NCI-H1436 (cell line): Measurements from ENCODE around the gene TRDMT1.

Experiments used
- DNase-seq: peaks from one replicate; lab custom pipeline; 2025; lab: John Stamatoyannopoulos, UW

Gene TRDMT1

DNA sequence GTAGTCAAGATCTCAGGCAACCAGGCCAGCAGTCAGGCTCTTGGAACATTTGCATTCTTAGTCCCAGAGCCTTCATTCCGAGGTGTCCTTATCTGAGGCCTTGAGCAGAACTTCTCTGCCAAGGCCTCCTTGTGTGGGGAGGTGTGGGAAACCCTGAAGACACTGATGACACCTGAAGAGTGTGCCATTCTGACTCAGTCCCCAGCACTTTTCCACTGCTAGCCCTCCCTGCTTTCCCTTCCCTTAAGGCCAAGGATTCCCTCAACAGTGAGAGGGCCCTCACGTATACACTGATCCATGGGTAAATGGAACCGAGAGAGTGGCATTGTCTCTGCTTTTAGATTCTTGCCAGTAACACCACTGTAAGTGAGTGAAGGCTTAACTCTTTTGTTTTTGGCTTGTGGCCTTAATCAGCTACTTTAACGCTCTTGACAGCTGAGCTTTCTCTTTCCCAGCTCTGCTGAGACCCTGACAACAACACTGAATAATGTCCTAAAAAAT is 30.3 kb downstream of the TRDMT1 start:
- no peak for DNase-seq

DNA sequence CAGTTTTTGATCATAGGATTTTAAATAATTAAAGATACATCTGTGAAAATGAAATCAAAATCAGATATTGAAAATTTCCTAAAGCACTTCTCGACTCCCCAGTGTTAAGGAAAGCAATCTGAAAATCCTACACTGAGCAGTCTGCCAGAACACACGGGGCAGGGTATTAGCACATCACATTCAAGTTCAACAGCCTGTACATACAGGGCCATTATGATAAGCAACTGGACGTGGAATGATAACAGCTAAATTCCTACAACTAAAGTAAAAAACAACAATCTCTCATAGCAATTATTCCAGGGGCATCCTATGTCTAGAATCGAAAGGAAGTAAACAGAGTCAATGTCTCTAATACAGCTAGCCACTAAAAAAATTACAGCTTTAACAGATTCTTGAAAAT is 31.7 kb downstream of the TRDMT1 start:
- no peak for DNase-seq

DNA sequence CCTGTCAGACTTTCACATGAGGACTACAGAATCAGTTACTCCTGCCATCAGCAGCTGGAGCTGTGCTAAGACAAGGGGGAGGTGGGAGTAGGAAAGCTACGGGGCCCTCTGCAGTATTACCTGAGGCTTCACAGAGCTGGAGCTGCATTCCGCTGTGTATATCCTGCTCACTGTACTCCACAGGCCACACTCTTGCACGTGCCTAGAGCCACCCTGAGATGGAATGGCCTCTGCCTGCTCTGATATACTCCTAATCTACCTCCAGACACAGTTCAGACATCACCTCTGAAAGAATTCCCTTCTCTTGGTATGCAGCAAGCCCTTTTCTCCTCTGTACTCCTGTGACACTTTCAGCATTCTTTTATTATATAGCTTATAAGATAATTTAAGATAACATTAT is 34.8 kb downstream of the TRDMT1 start:
- no peak for DNase-seq

DNA sequence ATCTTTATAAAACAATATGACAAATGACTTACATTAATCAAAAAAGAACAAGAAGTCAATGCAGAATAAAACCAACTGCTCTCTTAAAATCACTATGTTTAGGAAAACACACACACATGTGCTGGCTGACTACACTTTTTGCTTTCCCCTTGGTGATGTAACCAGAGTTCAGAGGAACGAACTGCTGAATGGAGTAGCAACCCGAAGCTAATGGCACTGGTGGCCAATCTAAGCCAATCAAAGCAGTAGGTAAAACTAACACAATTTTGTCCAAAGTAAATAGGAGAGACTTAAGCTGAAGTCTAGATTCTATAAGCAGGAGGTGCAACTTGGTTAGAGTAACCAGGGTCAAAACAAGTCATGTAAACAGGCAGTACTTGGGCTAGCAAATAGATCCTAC is 38.6 kb downstream of the TRDMT1 start:
- DNase-seq = no peak

DNA sequence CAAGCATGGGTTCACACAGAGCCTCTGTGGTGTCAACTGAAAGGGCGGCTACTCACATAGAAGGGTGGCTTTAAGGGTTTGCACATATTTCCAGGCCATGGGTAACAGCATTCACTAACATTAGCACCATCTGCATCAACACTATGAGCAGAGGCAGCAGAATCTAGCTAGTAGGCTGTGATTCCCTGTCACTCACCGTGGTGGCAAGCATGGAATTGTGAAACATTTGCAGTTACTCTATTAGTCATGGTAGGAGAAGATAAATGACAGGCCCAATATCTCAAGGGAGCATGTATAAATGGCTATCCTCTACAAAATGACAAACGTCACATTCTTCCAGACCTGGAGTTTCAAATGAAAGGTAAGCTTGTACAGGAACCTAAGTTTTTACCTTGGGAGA is 39.7 kb downstream of the TRDMT1 start:
- DNase-seq = no peak

DNA sequence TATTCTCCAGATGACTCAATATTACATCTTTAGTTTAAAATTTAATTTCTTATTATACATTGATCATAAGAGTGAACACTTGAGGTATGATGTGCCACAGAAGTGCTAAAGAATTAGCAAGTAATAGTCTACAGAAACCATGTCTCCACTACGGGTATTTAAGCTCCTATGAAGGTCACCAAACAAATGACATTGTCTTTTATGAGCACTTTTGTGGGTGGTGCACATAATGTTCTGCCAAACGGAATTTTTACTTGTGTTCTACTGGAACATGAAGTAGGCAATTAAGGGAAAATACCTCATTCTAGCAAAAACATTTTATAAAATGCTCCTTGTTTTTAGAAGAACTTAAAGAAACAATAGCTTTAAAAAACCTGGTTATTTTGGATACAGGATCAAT is 44.4 kb downstream of the TRDMT1 start:
- no peak for DNase-seq

DNA sequence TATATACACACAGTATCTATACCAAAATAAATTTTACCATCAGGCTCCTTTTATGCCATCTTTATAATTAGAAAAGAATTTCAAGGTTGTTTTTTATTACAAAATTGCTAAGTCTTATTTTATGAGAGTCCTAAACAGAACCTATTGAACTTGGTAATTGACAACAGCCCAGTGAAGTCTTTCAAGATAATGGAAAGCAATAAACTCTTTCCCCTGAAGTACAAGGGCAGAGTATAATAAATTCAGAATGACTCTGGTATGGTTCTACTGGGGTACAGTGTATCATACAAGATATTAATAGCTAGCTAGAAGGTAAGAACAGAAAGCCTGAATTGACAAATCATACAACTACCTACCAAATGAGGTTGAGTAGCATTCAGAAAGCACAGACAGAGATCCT is 45.6 kb downstream of the TRDMT1 start:
- DNase-seq = no peak

DNA sequence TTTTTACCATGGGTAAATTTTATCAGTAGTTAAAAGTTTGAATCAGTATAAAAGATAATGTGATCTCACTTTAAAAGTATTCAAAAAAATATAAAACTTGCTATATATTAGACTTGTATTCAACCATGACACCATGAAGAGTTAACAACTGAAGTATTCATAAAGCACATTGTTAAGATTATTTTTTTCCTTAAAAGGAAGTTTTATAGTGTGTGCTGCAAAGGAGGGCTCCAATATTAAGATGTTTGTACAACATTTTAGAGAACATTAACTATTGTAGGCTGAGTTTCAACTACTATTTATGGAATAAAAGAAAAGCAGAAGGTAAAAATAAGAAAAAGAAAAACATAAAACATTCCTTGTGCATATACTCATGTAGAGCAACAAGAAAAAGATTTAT is 47.4 kb downstream of the TRDMT1 start:
- no peak for DNase-seq

DNA sequence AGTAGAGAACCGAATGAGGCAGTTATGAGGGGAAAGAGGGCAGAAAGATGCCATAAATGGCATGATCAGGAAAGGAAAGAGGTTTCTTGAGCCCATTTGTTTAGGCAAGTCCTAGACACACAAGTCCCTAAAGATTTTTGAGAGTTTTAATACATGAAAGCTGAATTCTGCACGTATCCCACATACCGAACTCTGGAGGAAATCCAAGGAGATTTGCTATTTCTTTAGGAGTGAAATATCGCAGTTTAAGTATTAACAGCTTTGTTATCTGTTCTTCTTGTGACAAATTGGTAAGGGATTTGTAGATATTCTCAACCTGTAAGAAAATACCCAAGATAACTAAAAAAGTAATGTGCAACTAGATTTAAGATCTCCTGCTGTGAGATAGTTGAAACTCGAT is 48.2 kb downstream of the TRDMT1 start:
- DNase-seq = no peak

DNA sequence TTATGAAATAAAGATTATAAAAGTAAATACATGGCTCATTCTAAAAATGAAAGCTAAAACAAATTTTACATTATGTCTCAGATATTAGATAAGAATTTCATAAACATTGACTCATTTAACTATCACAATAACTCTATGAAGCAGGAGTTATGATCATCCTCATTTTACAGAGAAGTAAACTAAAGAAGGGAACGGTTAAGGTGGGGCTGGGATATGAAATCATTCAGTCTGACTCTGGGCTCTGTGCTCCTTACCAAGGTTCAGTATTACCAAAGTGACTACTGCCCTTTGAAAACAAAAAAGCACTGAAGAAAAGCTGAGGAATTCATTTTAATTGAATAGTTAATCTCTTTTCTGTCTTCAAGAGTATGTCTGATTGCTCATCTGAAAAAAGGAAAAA is 49.8 kb downstream of the TRDMT1 start:
- no peak for DNase-seq

DNA sequence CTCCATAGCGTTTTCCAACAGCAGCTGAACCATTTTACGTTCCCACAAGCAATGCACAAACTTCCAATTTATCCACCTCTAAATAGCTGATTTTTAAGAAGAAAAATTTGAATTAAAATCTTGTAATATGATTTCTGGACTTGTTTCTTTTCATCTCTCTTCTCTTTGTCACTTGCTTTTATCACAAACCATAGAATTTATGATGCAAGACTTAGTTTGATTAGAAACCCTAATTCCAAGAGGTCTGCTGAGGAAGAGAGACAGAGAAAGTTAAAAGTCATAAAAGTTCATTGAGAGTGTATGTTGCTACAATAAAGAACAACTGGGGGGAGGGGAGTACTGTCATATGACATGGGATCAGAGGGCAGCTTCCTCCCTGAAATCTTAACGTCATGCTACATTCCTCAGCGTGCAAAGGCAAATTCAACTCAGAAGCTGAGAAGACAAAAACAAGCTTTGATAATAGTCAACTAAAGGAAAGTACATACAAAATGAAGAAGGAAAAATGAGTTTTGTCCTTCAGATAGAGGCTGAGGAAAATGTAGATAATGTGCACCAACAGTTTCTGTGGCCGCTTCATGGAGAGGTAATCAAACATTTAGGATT is 53.5 kb downstream of the TRDMT1 start:
- DNase-seq = no peak

DNA sequence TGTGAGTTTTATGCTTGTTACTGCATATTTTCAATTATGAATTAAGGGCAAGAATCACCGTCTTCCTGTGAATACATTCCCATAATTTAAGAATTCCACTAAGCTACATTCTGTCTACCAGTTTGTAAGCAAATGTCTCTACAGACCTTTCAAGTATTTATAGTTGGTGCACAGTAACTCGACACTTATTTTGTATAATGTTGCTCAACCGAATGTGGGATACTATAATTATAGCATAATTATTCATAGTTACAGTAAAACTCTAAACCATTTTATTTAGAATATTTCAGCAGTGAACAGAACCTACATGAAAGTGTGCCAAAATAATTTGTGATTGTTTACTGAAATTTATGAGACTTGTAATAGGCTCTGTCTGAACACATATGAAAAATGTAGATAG is 54.6 kb downstream of the TRDMT1 start:
- DNase-seq = no peak

DNA sequence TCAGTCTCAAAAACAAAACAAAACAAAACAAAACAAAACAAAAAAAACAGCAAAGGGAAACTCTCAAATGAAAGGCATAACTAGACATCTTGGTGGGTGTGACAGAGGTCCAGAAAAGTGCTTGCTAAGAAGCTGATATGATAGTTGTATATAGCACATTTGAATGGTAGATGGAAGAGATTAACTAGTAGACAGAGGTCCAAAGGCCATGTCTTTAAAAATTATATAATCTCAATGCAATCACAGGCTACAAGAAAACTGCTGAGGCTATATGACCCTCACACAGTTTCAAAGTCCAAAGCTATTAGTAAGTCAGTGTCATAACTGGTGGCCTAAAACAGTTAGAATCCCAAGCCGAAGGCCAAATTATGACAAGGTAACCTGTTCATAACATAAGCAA is 56.2 kb downstream of the TRDMT1 start:
- no peak for DNase-seq

DNA sequence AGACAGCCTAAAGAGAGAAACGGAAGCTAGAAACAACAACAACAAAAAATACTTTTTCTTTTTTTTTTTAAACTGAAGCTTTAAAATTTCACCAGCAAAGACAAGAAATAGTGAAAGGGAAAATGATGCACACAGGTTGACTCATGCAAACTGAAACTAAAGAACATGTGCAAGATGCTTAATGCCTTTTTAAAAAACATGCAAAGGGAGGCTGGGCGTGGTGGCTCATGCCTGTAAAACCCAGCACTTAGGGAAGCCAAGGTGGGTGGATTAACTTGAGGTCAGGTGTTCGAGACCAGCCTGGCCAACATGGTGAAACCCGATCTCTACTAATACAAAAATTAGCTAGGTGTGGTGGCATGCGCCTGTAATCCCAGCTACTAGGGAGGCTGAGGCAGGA is 56.7 kb downstream of the TRDMT1 start:
- DNase-seq = no peak

DNA sequence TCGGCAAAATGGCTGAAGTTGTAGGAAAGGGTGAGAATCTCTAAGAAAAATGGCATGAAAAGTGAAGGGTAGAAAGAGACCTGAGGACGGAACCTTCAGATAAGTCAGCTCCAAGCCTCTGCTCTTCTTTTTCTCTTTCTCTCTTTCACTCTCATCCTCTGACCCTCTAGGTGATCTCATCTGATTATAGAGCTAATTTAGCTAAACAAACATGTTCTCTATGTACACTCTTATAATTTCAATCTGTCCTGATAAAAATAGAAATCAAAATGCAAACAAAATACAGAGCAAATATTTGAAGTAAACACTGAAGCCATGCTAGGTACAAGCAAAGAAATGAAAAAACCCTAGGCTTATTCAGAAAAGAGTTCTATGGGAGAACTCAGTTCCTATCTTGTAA is 57.4 kb downstream of the TRDMT1 start:
- no peak for DNase-seq

DNA sequence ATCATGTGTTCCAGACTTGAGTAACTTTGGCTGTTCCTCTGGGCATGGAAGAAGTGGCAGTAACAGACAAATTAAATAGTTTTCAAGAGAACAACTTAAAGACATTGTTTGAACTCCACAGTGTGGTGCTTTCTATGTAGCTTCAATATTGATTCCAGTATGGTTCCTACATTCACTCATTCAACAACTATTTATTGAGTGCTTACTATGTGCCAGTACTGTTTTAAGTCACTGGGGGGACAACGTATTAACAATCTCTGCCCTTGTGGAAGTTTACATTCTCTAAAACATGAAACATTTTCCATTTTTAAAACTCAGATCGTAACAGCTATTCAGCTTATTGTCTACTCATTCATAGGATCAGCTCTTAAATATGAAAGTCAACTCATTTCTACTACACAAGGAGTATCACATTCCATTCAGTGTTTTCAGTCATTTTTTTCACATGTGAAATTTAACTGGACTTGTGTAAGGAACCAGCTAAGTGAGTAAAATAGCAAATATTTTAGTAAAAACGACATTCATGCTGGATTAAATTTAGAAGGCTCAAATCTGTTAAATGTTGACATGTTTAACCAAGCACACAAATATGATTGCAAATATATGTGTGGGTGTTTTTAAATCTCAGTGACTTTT is 58.3 kb downstream of the TRDMT1 start:
- no peak for DNase-seq

DNA sequence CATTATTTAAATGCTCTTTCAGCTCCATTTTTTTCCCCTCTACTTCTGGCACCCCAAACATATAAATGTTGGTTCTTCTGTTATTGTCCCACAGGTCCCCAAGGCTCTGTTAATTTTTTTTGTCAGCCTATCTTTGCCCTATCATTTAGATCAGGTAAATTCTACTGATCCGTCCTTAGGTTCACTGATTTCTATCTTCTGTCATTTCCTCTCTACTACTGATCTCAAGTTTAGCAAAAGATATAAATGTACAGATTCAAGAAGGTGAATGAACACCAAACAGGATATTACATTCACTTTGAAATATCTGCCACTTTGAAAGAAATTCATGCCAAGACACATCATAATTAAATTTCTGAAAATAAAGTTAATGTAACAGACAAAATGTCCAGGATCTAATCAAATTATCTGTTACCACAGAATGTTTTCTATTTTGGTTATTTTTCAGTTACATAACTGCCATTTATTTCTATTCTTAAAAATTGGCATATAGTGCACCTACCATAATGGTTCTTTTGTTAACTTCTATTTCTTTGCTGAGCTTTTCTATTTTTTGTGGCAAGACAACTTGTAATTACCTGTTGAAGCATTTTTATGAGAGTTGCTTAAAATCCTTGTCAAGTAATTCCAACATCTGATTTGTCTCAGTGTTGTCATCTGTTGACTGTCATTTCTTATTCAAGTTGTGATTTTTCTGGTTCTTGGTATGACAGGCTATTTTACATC is 59.8 kb downstream of the TRDMT1 start:
- no peak for DNase-seq

DNA sequence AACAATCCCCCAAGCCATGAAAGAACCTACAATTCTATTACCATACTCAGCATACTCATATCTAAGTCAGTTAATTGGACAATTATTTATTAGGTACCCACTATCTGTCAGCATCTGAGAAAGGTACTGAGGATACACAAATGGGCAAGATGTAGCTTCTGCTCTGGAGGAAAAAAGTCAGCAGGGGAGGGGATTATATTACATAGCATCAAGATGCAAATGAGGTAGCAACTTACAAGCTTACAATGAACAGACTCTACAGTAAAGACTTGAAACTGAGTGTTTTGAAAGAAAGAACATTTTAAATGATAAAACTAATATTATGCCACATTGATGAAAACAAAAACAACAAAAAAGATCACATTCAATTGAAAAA is 61.1 kb downstream of the TRDMT1 start:
- no peak for DNase-seq

DNA sequence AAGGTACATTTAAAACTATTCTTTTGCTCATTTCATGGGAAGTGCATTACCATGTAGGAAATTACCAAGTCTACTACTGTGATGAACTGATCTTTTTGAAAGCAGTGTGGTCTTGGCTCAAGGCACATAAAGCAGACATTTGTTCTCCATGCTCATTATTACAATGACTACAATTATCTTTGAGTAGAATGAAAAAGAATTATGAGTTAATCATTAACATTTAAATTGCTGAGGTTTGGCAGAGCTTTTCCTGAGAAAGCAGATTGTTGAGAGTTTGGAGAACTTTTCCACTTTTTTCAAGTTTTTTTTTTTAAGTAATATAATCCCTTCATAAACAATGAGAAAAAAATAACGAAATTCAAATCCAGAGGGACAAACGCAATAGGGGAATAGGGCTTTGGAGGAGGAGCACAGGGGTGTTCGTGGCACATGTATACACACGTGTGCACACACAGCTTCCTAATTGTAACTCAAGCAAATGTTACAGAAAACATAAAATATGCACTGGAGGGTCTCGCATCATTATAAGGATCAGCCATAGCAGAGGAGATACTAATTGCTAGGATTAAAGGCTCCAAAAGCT is 62.9 kb downstream of the TRDMT1 start:
- no peak for DNase-seq

DNA sequence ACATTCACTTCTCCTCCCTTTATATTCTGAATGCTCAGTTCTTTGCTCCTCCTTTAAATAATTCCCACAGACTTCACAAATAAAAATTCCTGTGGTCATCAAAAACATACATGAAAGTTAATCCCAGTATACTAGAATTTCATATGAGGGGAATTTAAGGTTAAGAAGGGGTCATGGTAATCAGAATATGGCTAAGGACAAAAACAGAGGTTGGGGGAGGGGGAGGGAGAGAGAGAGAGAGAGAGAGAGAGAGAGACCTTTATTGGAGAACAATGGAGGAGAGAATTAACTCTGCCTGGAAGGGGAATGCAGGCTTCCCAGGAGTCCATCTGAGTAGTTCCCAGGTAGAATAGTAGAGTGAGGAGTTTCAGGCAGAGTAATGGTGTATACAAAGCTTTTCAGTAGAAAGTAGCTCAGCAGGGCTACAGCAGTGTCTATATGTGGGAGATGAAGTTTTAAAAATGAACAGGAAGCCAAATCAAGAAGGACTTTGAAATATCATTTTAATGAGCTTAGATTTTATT is 66.7 kb downstream of the TRDMT1 start:
- DNase-seq = no peak

DNA sequence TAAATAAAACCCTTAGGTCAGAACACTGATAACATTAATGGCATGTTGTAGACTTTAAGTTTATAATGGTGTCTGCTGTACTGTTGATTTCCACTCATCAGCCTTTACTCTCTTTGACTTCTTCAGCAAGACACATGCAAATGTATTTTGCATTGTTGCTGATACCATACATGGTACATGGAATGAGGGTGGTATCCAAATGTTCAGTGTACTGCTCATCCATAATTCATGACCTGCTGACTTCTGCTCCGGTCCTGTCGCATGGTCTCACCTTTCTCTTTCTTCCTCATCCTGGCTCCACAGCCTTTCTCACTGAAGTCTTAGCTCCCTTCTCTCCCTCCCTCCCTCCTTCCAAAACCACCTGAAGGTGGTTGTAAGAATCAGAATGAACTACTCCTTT is 67.2 kb downstream of the TRDMT1 start:
- no peak for DNase-seq

DNA sequence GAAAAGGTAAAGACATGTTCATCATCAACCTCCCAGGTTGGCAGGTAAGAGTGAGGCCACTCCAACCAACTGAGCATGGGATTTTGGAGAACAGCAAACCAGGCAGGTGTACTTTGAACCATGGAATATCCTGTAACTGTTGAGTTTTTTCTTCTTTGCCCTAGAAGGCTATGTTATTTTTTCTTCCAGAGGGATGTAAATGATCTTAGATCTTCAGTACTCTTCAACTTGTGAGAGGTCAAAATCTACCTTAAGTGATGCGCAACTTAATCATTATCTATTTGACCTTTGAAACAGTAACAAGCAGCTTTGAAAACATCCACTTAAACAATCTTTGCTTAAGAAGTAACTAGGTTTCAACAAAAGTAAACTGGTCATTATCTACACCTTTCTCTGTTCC is 71.7 kb downstream of the TRDMT1 start, which contains the start of gene CUBN:
Gene CUBN (minus strand): TSS at position 71 of the 400 bp plus-strand sequence. CDS start 46 bp downstream, at position 25.
- no peak for DNase-seq

DNA sequence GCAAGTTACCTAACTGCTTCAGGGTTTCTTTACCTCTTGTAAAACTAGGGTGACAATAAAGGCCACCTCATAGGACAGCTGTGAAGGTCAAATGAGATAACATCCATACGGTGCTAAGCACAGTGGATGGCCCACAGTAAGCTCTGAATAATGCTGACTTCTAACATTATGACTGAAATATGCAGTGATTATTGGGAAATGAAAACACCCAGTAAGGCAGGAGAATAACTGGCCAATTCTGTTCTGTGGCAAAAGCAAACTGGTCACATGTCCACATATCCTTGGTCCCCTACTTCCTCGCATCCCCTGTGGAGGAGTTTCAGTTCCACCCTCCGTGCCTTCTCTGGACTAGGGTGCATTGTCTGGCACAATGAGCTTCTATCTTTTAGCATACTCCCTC is 73.2 kb downstream of the TRDMT1 start:
- DNase-seq = no peak
